OCI-LY1 (cell line): Measurements from ENCODE around the gene LIM2.
A peak's percentile ranks its signal among the peaks of the same experiment; 100 is the strongest.

Source experiments
- EZH2 ChIP-seq: fragments of 200-600 bp; sonication (generic), shearing (Covaris generic); IDR thresholded peaks from 2 replicates; pipeline ENCODE4 v1.8.0; 2017; ENCODE audit warnings: borderline replicate concordance, mixed run types, mild to moderate bottlenecking, antibody characterized with exemption, low read length, moderate library complexity, mixed read lengths
- TF ChIP-seq, protein P1 (sequence below): fragments of 200-600 bp; sonication (generic), shearing (Covaris generic); IDR thresholded peaks from 2 replicates; pipeline ENCODE4 v1.5.1; 2017; ENCODE audit warnings: mild to moderate bottlenecking, antibody characterized with exemption, low read length, moderate library complexity, mixed read lengths

DNA sequence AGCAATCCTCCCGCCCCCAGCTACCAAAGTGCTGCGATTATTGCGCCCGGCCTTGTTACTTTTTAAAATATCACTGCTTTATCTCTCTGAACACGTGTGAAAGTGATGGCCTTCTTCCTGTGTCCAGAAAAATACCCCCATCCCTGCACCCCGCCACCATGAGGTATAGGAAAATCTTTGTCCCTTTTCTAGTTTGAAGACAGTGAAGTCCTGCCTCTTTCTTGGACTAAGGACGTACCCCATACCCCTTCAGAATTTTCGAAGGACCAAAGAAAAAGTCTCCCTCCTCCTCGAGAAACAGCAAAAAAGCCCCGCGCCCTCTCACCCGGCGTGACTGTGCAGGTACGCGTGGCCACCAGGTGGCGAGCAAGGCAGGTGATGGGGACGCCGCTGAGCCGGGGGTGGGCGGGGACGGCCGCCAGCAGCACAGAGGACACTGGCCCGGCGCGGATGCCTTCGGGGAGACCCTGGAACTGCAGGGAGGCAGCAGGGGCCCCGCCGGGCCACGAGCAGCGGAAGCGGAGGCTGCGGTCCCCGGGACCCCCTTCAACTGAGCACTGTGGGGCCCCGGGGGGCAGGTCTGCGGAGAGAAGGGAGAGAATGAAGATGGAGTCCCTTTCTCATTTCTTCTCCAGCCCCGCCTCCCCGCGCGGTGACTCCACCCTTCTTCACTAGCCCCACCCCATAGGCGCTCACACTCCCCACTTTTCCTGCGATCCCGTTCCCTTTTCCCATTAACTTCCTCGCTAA lies 49.0 kb downstream of the LIM2 start:
- TF ChIP-seq, protein P1, sequence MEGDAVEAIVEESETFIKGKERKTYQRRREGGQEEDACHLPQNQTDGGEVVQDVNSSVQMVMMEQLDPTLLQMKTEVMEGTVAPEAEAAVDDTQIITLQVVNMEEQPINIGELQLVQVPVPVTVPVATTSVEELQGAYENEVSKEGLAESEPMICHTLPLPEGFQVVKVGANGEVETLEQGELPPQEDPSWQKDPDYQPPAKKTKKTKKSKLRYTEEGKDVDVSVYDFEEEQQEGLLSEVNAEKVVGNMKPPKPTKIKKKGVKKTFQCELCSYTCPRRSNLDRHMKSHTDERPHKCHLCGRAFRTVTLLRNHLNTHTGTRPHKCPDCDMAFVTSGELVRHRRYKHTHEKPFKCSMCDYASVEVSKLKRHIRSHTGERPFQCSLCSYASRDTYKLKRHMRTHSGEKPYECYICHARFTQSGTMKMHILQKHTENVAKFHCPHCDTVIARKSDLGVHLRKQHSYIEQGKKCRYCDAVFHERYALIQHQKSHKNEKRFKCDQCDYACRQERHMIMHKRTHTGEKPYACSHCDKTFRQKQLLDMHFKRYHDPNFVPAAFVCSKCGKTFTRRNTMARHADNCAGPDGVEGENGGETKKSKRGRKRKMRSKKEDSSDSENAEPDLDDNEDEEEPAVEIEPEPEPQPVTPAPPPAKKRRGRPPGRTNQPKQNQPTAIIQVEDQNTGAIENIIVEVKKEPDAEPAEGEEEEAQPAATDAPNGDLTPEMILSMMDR: peak; percentile 90
- TF ChIP-seq EZH2: no peak
